Kidney glomerular epithelial cell (primary cell): ENCODE results near the gene RPL27.
"Not testable (repeated sequence)": the region's sequence is repeated elsewhere in the genome, so short reads cannot be mapped to it uniquely, and the experiment has no call there.

ENCODE experiments used
- DNase-seq: peaks from one replicate; lab custom pipeline; 2025; lab: John Stamatoyannopoulos, UW

The RPL27 gene

GRCh38 chr17:42993913-42994312 lies 4.3 kb upstream of the RPL27 start:
- DNase-seq = not testable (repeated sequence)

GRCh38 chr17:42997390-42997983 lies 732 bp upstream of the RPL27 start:
- no peak for DNase-seq

DNA sequence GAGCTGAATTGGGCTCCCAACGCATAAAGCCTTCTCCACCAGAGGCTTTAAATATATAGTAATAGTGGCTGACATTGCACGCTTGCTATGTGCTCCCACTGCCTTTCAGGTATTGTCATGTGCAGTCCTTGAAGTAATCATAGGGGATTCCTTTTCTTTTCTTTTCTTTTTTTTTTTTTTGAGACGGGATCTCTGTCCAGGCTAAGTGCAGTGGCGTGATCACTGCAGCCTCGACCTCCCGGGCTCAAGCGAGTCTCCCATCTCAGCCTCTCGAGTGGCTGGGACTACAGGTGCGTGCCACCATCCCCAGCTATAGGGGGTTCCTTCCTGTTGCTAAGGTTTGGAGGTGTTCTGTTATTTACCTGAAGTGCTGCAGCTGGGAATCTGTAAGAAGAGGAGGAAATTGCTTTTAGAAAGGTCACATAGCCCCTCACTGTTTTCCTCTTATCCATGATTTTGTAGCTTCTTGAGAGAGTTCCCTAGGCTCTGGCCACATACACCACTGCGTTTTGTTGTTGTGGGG lies 845 bp downstream of the RPL27 start:
- no peak for DNase-seq

DNA sequence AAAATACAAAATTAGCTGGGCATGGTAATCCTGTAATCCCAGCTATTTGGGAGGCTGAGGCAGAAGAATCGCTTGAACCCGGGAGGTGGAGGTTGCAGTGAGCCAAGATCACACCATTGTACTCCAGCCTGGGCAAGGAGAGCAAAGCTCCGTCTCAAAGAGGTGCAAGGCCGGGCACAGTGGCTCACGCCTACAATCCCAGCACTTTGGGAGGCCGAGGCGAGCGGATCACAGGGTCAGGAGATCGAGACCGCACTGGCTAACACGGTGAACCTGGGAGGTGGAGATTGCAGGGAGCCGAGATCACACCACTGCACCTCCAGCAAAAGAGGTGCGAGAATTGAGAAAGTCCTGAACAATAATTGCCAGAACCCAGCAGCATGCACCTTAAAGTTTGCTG lies 2.7 kb downstream of the RPL27 start:
- DNase-seq = not testable (repeated sequence)

- DNase-seq = no peak
Measured at GRCh38 chr17:43003542-43004172, 5.4 kb downstream of the RPL27 start.

DNA sequence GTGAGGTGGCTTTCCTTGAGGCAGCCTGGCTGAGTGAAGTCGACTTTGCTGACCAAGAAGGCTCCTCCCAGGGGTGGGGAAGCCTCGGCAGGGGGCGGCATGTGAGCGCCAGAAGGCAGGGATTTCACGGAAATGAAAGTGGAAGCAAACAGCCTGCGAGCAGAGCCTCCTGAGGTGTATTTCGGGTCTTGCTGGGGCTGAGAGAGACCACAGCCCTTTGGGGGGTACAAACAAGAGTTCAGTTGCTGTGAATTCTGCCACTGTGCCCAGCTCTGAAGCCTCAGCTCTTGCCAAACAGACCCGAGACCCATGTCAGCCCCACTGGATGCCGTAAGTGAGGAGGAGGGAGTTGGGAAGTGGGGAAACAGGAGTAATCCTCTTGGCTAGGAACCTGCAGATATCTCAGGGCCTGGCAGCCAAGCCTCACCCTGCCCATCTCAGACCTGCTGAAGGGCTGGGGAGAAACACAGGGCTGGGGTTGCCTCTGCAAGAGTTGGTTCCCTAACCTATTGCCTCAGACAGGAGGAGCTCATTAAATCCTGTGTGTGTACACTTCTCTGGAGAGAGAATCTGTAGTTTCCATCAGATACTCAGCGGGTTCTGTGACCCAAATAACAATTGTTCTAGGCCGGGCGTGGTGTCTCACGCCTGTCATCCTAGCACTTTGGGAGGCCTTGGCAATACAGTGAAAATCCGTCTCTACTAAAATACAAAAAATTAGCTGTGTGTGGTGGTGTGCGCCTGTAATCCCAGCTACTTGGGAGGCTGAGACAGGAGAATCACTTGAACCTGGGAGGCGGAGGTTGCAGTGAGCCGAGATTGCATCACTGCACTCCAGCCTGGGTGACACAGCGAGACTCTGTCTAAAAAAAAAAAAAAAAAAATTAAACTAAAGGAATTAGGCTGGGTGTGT lies 8.7 kb downstream of the RPL27 start, which contains the start of gene IFI35:
TSS of gene IFI35 (plus strand) at position 146 of the 913 bp plus-strand sequence. CDS start at position 310, 164 bp downstream.
- DNase-seq = peak; percentile 60

GRCh38 chr17:43010667-43011308 lies 12.6 kb downstream of the RPL27 start:
- no peak for DNase-seq

- DNase-seq = no peak
Measured at GRCh38 chr17:43011728-43012472, 13.7 kb downstream of the RPL27 start.

DNA sequence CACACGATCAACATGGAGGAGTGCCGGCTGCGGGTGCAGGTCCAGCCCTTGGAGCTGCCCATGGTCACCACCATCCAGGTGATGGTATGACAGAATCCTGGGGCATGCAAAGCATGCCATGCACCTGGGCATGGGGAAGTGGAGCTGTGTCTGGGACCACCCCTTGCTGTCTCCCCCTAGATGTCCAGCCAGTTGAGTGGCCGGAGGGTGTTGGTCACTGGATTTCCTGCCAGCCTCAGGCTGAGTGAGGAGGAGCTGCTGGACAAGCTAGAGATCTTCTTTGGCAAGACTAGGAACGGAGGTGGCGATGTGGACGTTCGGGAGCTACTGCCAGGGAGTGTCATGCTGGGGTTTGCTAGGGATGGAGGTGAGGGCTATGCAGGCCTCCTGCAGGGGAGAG lies 15.1 kb downstream of the RPL27 start:
- no peak for DNase-seq

- DNase-seq = no peak
Measured at GRCh38 chr17:43014020-43014648, 15.9 kb downstream of the RPL27 start.

GRCh38 chr17:43014649-43015542 lies 16.7 kb downstream of the RPL27 start:
- DNase-seq = no peak

DNA sequence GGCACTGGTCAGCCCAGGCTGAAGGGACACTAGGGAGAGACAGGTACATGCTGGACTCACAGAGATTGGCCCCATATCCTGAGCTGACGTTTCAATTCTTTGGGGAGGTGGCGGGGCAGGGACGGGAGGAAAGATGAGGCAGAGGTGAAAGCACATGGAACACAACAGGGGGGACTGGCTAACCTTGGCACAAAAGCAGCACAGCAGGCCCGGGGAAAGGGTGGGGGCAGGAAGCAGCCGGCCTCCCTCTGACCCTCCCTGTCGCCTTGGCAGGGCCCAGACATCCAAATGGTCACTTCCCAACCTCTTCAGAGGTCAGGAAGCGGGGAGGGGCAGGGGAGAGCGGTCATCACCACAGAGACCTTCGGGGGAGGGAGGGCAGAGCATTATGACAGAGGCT lies 17.4 kb downstream of the RPL27 start:
- DNase-seq = no peak

DNA sequence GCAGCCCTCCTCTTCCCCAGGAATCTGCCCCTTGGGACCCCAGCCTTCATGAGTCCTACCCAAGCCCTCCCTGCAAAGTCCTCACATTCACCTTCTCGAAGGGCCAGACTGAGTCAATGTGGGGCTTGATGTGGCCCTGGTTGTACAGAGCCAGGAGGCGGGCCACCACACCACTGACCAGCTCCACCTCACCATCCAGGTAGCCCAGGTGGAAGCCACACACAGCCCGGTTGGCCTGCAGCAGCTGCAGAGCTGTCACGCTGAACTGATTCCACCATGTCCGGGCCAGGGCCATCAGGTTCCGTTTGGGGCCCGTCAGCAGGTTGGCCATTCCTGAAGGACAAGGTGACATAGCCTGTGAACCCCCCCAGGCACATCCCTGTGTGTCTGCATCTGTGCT lies 18.0 kb downstream of the RPL27 start:
- DNase-seq = no peak

- no peak for DNase-seq
Measured at GRCh38 chr17:43018008-43018853, 20.0 kb downstream of the RPL27 start.

GRCh38 chr17:43018932-43019331 lies 20.7 kb downstream of the RPL27 start:
- DNase-seq = no peak

DNA sequence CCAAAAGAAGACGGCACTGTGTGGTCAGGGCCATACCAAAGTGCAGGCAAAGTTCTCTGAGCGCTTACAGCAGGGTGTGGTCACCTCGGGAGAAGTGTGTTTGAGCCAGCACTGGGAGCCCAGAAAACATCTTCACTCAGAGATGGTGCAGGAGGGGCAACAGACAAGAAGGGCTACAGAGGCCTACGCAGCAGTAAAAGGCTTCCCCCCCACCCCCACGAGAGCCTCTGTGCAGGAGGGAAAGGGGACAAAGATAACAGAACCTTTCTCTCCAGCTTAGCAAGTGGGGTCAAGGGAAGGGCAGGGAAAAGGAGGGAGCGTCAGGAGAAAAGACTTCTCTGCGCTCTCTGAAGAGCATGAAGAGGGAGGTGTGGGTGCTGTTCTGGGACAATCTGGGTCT lies 21.2 kb downstream of the RPL27 start:
- no peak for DNase-seq

DNA sequence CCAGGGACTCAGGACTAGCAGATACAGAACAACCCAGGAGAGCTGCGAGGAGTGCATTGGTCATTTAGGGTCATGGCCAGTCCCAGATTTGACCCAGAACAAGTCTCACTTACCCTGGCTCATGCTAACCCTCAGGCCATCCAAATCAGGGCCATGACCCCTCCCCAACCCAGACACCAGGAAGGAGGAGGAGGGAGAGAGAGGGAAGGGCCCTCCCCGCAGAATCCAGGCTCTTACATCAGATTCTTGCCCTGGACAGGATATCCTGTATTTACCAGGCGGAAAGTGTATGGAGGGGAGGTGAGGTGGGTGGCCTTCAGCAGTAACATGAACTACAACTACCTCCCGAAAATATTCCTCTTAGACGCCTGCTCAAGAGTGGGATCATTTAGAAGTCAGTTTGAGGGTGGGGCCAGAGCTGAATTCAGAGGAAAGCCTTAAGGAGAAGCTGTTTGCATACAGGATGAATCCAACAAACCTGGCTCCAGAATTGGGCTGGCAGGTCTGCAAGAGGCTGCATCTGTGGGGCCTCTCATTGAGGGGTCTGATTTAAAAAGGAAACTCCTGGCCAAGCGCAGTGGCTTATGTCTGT lies 21.9 kb downstream of the RPL27 start:
- no peak for DNase-seq
